ENCODE results near the gene SPTBN1.

The SPTBN1 gene

DNA sequence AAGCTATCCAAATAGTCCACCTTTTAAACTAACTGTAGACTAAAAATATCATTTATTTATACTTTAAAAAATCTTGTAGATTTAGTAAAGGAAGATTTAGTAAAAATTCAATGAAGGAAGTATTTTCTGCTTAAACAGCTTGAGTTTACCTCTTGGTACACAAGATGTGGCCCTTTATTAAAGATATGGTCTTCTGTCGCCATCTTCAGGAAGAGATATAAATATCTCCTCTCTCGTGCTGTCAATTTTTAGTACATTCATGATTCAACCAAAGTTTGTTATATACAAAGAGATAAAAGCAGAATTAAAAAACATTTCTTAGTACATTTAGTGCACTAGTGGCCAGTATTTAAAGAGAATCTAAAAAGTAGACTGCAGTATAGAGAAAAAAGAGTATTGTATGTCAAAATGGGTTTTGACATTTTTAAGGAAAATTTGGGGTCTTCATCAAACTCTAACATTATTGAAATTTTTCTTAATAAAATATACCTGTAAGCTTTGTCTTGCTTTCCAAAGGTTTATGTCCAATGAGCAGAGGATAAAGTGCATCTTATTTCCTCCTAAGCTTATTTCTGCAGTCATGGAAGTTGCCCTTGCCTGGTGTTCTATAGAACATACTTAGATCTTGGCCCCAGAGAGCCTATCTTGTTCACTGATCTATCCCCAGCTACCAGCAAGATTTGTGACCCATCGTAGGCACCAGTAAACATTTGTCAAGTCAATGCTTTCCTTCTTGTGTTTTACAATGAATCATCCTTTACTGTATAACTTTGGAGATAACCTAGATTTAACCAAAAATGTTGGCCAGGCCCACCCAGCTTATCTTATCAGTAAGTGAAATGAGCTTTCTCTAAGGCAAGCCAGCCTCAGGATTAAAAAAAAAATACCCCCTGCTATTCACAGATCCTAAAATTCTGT, 248.8 kb downstream of the SPTBN1 start:
- peak; percentile 84 for DNase-seq (ENCODE audit: low spot score)

DNA sequence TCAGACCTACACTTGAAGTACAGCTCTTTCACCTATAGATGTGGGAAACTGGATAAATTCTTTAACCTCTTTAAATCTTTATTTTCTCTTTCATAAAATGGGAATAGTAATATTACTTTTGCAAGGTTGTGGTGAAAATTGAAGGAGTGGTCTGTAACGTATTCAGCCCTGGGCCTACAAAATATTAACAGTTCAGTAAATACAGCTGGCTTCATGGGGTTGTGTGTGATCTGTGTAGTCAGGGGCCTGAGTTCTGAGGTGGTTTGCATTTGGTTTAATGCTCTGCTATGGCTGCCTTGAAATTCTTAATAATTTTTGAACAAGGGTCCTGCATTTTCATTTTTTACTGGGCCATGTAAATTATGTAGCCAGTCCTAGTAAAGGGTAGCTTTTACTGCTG, 250.5 kb downstream of the SPTBN1 start:
- no peak for DNase-seq (ENCODE audit: low spot score)

DNA sequence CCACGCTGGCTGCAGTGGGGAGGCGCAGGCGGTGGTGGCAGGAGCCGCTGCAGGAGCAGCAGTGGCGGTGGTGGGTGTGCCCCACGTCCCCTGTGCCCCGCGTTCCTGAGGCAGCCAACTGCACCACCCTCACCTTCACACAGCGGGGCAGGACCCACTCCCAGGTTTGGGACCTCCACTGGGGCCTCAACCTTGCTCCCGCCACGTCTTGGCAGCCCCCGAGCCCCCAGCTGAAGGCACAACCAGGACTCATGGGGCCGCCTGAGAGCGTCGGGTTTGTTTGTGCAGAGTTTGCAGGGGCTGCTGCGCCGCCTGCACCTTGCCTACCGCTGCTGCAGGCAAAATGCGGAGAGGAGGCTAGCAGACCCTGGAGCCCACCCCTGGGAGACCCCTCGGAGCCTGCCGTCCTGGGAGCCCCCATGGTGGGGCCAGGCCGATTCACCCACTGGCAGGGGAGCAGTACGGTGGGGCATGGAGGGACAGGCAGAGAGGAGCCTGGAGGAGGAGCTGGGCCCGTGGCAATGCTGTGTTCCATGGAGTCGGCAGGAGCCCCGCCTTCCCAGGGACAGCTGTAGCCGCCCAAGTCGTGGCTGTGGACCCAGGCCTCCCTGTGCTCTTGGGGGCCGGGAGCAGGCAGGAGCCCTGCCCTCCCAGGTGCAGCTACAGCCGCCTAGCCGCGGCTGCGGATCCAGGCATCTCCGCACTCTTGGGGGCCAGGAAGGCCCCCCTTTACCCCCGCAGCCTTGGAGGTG, 252.6 kb downstream of the SPTBN1 start:
- no peak for DNase-seq (ENCODE audit: low spot score)

DNA sequence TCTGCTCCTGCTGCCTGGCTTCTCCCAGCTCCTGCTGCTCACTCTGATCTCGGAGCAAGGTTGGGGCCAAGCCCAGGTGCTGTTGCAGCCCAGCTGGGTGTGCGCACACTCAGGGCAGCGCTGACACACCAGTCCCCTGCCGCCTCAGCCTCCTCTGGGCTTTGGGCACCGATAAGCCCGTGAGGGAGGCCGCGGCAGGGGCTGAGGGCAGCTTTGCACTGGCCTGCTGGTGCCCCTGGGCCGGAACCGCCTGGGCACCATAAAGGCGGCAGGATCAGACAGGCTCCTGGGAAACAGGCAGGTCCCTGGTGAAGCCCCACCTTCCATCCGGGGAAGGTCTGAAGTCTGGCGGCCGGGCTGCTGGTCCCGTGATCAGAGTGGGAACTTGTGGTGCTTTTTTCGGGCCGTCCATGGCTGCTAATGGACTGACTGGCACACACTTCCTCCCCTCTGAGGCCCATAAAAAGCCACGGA, 253.2 kb downstream of the SPTBN1 start:
- no peak for DNase-seq (ENCODE audit: low spot score)

DNA sequence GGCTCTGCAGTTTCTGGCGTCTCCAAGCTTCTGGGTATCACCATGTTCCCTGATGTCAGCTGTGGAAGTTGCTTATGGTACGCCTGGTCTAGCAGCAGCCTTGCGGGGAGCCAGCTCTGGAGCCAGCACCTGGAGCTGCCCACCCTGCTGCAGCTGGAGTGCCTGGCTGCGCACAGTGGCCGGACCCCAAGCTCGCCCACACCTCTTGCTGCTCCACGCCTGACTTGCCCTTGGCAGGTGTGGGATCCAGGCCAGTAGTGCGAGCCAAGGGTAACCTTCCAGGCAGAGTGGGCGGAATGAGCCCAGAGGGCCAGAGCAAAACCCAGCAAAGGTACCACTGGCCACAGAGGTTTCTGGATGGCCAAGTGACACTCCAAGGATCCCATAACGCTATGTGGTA, 254.1 kb downstream of the SPTBN1 start:
- no peak for DNase-seq (ENCODE audit: low spot score)

DNA sequence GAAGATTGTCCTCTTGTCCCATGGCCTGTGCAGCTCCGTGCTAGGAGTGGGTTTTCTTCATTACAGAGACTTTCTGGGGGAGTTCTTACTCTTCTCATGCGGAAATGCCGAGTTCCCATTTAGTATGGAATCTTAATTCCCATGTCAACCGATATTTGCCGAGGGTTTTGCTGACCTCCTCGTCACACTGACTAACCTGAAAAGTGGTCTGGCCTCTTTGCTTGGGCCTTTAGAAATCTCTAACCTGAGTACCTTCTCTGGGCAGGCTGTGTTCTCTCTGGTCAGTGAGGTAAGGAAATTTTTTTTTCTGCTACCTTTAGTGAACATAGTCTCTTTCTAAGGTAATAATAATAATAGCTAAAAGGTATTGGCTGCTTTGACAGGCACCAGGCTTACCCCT, 256.4 kb downstream of the SPTBN1 start:
- no peak for DNase-seq (ENCODE audit: low spot score)

DNA sequence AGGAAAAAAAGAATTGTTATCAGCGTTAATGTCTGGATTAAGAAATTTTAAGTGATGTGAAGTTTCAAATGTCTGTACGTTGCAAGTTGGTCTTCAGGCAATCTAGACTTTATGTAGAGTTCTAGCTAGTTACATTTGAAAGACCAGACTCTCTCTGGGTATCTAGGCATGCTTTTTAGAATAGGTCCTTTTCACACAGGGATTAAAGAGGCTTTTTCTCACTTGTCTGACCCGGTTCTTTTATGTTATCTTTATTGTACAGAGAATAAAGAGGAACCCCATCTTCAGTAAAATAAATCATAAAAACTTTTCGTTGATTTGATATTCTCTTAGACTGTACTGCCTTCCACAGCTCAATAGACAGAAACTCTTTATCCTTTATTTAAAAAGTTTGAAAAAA, 258.9 kb downstream of the SPTBN1 start:
- no peak for DNase-seq (ENCODE audit: low spot score)

DNA sequence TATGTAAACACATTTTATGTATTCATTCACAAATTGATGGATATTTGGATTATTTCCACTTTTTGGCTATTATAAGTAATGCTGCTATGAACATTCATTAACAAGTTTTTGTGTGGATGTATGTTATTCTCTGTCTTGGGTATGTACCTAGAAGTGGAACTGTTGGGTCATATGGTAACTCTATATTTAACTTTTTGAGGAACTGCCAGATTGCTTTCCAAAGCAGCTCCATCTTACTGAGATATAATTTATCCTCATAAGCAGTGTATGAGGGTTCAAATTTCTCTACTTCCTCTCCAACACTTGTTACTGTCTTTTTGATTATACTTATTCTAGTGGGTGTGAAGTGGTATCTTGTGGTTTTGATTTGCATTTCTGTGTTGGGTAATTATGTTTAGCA, 260.2 kb downstream of the SPTBN1 start:
- no peak for DNase-seq (ENCODE audit: low spot score)

DNA sequence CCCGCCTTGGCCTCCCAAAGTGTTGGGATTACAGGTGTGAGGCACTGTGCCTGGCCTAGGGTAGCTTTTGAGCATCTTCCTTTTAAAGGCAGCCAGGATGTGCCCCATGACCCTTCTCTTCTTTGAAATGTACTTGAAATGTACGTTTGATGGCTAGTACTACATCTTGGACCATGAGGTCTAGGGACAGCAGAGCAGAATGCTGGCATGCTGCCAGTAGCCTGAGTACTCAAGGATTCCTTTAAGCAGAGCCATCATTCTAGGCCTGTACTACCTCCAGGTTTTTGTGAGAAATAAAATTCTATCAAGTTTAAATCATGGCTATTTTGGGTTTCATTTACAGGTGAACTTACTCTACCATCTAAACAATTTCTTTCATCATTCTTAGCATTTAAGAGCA, 264.4 kb downstream of the SPTBN1 start:
- no peak for DNase-seq (ENCODE audit: low spot score)

Data from NAMALWA (cell line).